D721Med (cell line): Measurements from ENCODE around the gene ST3GAL3.
"Not testable (repeated sequence)": the region's sequence is repeated elsewhere in the genome, so short reads cannot be mapped to it uniquely, and the experiment has no call there.

ENCODE experiments used
- DNase-seq: peaks from one replicate; pipeline ENCODE4 v3.0.0; 2011; ENCODE audit warnings: low spot score; ENCODE audit not compliant: insufficient read length
- FAIRE-seq: peaks from 2 replicates; lab custom pipeline; 2011; peaks lifted over from hg19 to GRCh38; lab: Jason Lieb, UNC
- TF ChIP-seq, protein P1 (sequence below): IDR thresholded peaks from 2 replicates; pipeline ENCODE4 v1.5.1; 2012; ENCODE audit warnings: mild to moderate bottlenecking, control low read depth; ENCODE audit not compliant: insufficient read depth; ENCODE audit errors: missing control alignments

The ST3GAL3 gene

DNA sequence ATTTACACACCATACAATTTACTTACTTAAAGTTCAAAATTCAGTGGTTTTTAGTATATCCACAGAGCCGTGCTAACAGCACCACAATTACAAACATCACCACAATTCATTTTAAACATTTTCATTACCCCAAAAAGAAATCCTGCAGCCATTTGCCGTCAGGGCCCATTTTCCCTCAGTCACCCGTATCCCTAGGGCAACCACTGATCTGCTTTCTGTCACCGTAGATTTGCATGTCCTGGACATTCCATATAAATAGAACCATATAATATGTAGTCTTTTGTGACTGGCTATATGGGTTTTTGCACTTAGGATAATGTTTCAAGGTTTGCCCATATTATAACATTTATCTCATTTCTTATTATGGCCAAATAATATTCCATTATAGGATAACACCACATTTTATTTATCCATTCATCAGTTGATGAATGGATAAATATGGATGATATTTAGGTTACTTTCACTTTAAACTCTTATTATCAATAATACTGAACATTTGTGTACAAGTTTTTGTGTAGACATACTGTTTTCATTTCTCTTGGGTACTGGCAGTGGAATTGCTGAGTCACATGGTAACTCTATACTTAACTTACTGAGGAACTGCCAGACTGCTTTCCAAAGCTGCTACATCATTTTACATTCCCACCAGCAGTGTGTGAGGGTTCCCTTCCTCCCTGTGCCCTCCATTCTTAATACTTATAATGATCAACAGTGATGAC lies 68.9 kb downstream of the ST3GAL3 start:
- FAIRE-seq (no peak), DNase-seq (no peak)
- TF ChIP-seq, protein P1, sequence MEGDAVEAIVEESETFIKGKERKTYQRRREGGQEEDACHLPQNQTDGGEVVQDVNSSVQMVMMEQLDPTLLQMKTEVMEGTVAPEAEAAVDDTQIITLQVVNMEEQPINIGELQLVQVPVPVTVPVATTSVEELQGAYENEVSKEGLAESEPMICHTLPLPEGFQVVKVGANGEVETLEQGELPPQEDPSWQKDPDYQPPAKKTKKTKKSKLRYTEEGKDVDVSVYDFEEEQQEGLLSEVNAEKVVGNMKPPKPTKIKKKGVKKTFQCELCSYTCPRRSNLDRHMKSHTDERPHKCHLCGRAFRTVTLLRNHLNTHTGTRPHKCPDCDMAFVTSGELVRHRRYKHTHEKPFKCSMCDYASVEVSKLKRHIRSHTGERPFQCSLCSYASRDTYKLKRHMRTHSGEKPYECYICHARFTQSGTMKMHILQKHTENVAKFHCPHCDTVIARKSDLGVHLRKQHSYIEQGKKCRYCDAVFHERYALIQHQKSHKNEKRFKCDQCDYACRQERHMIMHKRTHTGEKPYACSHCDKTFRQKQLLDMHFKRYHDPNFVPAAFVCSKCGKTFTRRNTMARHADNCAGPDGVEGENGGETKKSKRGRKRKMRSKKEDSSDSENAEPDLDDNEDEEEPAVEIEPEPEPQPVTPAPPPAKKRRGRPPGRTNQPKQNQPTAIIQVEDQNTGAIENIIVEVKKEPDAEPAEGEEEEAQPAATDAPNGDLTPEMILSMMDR, result no peak

DNA sequence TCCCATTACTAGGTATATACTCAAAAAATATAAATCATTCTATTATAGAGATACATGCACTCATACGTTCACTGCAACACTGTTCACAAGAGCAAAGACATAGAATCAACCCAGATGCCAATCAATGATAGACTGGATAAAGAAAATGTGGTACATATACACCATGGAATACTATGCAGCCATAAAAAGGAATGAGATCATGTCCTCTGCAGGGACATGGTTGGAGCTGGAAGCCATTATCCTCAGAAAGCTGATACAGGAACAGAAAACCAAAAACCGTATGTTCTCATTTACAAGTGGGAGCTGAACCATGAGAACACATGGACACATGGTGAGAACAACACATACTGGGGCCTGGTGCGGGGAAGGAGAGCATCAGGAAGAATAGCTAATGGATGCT lies 70.6 kb downstream of the ST3GAL3 start:
- not testable (repeated sequence) for DNase-seq, FAIRE-seq

DNA sequence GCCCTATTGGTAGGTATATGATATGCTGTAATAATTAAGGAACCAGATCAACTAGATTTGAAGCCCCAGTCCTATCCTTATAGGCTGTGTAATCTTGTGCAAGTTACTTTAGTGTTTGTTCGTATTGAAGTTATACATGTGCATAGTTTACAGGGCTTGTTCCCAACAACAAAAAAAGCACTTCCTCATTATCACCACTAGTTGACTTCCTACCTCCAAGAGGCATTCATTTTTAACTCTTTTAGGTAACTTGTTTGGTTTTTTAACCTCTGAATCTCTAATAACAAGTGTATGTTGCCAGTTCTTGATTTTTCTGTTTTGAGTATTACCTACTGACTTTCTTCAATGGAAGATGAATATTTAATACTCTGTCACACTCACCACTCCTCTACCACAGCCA lies 71.9 kb downstream of the ST3GAL3 start:
- DNase-seq (no peak), FAIRE-seq (no peak)
- TF ChIP-seq, protein P1, result no peak

DNA sequence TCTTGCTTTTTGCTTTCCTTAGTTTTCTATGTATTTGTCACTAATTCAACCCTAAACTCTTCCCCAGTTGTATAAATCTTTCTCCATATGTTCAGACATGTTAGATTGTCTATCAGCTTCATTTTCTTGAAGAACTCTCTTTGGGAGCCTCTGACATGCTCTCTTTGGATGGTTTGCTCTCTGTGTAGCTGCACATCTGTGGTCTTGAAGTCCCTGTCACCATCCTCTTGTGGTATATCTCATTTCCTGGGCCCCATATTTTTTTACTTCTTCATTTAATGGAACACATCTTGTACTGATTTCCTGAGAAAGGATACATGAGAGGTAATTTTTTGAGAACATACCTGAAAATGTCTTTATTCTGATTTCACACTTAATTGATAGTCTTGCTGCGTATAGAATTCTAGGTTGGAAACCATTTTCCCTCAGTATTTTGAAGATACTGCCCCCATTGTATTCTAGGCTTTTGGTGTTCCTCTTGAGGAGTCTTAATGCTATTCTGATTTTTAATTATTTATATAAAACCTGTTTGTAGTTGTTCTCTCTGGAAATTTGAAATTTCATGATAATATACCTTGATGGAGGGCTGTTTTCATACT lies 72.6 kb downstream of the ST3GAL3 start:
- FAIRE-seq (no peak), DNase-seq (no peak)
- TF ChIP-seq, protein P1, result no peak

DNA sequence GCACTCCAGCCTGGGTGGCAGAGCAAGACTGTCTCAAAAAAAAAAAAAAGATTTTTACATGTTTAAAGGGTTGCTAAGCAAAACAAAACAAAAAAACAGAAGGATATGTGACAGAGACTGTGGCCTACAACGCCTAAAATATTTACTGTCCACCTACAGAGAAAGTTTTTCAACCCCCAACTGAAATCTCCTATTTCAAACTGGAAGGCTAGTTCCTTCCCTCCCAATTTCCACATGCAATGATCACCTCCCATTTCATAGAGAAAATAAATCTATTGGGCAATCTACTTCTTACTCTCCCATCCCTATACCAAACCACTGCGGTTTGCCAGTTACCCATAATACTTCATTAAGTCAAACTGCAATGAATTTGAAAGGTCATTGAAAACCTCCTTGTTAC lies 74.2 kb downstream of the ST3GAL3 start:
- no peak for DNase-seq
- TF ChIP-seq, protein P1, result no peak
- FAIRE-seq, result no peak

DNA sequence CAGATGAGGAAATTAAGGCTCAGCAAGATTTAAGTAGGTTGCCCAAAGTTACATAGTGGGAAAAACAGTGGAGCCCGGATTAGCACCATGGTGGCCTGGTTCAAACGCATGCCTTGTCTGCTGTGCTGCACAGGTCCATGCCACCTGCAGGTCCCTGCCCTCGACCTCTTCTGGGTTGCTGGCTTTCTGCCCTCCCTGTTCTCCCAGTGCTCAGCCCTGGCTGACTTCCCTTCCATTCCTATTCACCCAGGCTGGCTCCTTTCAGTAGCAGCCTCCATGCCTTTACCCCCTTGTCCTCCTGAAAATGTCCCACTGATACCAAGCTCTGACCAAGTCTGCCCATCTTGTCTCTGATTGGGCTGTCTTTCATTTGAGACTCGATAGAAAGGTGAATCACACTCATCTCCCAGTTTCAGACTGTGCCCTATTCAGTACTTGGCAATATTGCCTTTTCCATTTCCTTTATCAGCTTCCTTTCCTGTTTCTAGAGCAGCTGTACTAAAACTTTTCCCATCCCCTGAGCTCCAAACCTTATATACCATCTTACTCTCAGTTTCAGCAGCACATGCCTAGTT lies 75.8 kb downstream of the ST3GAL3 start:
- no peak for FAIRE-seq
- no peak for DNase-seq
- TF ChIP-seq, protein P1, result no peak

DNA sequence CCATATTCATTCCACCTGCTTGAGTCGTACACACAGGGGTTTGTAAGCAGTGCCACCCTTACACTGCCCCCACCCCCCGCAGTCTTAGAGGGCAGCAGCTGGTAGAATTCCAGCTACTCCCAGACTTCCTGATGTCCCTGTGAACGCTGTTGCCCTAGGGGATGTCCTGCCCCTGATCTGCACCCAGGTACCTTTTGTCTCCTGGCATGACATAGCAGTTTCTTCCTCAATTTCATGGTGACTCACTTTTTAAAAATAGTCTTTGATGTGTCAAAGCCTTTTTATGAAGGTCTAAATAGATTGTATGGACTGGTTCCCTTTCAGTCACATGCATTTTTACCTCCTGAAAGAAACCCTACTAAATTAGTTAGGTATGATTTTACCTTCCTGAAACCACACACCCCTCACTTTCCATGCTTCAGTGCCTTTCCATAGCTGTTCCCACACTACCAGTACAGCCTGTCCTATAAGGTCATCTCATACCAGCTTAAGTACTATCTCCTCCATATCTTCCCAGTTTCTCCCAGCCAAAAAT lies 76.4 kb downstream of the ST3GAL3 start:
- FAIRE-seq (no peak), DNase-seq (no peak)
- TF ChIP-seq, protein P1, result no peak
